Thyroid gland (tissue), 4 donors: Measurements from ENCODE around the gene GLS2.

Source experiments
- POLR2A ChIP-seq, 2 donors: fragments of 450-650 bp; IDR thresholded peaks; one replicate each; pipeline ENCODE4 v1.6.1; 2017; ENCODE audit warnings: antibody characterized with exemption in 2 of 2, mild to moderate bottlenecking in 2 of 2, moderate library complexity in 1 of 2
- TF ChIP-seq, protein P1 (sequence below), 6 experiments: fragments of 200-600 bp in 3 of 6; fragments of 450-650 bp in 3 of 6; sonication (generic) in 3 of 6; IDR thresholded peaks; one replicate each; pipeline ENCODE4 v1.5.1; 2016 to 2019; ENCODE audit warnings: antibody characterized with exemption in 6 of 6, mild to moderate bottlenecking in 2 of 6, inconsistent platforms in 1 of 6, moderate library complexity in 1 of 6

DNA sequence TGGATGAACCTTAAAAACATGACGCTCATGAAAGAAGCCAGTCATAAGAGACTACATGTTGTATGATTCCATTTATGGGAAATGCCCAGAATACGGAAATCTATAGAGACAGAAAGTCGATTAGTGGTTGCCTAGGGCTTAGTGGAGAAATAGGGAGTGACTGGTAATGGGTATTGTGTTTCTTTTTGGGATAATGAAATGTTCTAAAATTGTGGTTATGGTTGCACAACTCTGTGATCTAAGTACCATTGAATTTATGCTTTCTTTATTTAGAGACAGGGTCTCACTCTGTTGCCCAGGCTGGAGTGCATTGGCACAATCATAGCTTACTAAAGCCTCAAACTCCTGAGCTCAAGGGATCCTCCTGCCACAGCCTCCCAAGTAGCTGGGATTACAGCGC is 41.7 kb upstream of the GLS2 start:
- TF ChIP-seq, protein P1, sequence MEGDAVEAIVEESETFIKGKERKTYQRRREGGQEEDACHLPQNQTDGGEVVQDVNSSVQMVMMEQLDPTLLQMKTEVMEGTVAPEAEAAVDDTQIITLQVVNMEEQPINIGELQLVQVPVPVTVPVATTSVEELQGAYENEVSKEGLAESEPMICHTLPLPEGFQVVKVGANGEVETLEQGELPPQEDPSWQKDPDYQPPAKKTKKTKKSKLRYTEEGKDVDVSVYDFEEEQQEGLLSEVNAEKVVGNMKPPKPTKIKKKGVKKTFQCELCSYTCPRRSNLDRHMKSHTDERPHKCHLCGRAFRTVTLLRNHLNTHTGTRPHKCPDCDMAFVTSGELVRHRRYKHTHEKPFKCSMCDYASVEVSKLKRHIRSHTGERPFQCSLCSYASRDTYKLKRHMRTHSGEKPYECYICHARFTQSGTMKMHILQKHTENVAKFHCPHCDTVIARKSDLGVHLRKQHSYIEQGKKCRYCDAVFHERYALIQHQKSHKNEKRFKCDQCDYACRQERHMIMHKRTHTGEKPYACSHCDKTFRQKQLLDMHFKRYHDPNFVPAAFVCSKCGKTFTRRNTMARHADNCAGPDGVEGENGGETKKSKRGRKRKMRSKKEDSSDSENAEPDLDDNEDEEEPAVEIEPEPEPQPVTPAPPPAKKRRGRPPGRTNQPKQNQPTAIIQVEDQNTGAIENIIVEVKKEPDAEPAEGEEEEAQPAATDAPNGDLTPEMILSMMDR (IDR thresholded peaks at IDR 0.05), result no peak
- TF ChIP-seq POLR2A (IDR thresholded peaks at IDR 0.05), result no peak
